ENCODE measurements around the gene RXRA.

DNA sequence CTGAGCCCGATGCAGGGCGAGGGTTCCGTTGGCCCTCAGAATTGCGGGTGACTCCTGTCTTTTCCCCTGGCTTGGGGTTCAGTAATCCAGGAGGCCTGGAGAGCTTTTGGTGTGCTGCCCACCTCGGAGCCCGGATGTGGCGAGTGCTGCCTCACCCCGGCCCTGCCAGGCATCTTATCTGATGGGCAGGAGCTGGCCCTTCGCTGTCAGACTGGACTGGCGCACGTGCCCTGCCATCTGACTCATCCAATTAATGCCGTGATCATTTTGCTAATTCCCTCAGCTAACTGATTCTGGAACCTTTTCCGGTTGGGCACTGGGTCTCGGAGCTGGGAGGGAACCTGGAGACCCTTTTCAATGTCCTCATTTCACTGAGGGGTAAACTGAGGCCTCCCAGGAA, 34.6 kb downstream of the RXRA start:
- no peak for TF ChIP-seq FOXA3 (CRISPR knock-in tag; IDR thresholded peaks at IDR 0.05)
- TF ChIP-seq CREB1 (IDR thresholded peaks at IDR 0.05) = no peak
- no peak for TF ChIP-seq CREB1 (CRISPR knock-in tag; IDR thresholded peaks at IDR 0.05)
- TF ChIP-seq, protein P1, sequence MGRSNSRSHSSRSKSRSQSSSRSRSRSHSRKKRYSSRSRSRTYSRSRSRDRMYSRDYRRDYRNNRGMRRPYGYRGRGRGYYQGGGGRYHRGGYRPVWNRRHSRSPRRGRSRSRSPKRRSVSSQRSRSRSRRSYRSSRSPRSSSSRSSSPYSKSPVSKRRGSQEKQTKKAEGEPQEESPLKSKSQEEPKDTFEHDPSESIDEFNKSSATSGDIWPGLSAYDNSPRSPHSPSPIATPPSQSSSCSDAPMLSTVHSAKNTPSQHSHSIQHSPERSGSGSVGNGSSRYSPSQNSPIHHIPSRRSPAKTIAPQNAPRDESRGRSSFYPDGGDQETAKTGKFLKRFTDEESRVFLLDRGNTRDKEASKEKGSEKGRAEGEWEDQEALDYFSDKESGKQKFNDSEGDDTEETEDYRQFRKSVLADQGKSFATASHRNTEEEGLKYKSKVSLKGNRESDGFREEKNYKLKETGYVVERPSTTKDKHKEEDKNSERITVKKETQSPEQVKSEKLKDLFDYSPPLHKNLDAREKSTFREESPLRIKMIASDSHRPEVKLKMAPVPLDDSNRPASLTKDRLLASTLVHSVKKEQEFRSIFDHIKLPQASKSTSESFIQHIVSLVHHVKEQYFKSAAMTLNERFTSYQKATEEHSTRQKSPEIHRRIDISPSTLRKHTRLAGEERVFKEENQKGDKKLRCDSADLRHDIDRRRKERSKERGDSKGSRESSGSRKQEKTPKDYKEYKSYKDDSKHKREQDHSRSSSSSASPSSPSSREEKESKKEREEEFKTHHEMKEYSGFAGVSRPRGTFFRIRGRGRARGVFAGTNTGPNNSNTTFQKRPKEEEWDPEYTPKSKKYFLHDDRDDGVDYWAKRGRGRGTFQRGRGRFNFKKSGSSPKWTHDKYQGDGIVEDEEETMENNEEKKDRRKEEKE (IDR thresholded peaks at IDR 0.05) = no peak
- no peak for TF ChIP-seq ATAD3A (CRISPR knock-in tag; IDR thresholded peaks at IDR 0.05)
- no peak for TF ChIP-seq RCOR2 (CRISPR knock-in tag; IDR thresholded peaks at IDR 0.05)
- TF ChIP-seq ZNF549 (CRISPR knock-in tag; IDR thresholded peaks at IDR 0.05) = no peak
- TF ChIP-seq, protein P2, sequence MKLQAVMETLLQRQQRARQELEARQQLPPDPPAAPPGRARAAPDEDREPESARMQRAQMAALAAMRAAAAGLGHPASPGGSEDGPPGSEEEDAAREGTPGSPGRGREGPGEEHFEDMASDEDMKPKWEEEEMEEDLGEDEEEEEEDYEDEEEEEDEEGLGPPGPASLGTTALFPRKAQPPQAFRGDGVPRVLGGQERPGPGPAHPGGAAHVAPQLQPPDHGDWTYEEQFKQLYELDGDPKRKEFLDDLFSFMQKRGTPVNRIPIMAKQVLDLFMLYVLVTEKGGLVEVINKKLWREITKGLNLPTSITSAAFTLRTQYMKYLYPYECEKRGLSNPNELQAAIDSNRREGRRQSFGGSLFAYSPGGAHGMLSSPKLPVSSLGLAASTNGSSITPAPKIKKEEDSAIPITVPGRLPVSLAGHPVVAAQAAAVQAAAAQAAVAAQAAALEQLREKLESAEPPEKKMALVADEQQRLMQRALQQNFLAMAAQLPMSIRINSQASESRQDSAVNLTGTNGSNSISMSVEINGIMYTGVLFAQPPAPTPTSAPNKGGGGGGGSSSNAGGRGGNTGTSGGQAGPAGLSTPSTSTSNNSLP (IDR thresholded peaks at IDR 0.05; ENCODE audit: low read depth, low read length) = no peak
- TF ChIP-seq IKZF1 (IDR thresholded peaks at IDR 0.05) = no peak
- TF ChIP-seq, protein P3, sequence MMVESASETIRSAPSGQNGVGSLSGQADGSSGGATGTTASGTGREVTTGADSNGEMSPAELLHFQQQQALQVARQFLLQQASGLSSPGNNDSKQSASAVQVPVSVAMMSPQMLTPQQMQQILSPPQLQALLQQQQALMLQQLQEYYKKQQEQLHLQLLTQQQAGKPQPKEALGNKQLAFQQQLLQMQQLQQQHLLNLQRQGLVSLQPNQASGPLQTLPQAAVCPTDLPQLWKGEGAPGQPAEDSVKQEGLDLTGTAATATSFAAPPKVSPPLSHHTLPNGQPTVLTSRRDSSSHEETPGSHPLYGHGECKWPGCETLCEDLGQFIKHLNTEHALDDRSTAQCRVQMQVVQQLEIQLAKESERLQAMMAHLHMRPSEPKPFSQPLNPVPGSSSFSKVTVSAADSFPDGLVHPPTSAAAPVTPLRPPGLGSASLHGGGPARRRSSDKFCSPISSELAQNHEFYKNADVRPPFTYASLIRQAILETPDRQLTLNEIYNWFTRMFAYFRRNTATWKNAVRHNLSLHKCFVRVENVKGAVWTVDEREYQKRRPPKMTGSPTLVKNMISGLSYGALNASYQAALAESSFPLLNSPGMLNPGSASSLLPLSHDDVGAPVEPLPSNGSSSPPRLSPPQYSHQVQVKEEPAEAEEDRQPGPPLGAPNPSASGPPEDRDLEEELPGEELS (CRISPR knock-in tag; IDR thresholded peaks at IDR 0.05) = no peak
- TF ChIP-seq MXD4 (CRISPR knock-in tag; IDR thresholded peaks at IDR 0.05) = no peak
